Measurements from ENCODE around the gene TMX4. TPM values are rescaled to one million over a fixed set of nuclear protein-coding genes. Genes with fewer than 3 reads are reported as not detected.

The TMX4 gene
- total and polyA plus RNA-seq, 2 of the 4 experiments (the other 2 are of a cell fraction): 5.4 to 13.6 TPM

GRCh38 chr20:7938058-7938457, 81.5 kb downstream of the TMX4 start:
- Histone ChIP-seq H4K8ac (ENCODE audit: low read depth in 2 of 2, low read length in 2 of 2) (no peak overlapping the region), H4K5ac (ENCODE audit: low read depth, low read length) (no peak overlapping the region), H2BK15ac (ENCODE audit: low read depth, low read length) (no peak overlapping the region), H3K4ac (ENCODE audit: low read depth, low read length) (no peak overlapping the region), H2AK5ac (ENCODE audit: low read depth, low read length) (no peak overlapping the region), H4K91ac (ENCODE audit: insufficient read depth, low read depth, low read length) (no peak overlapping the region), H3K23ac (ENCODE audit: low read depth, low read length) (no peak overlapping the region), H3K56ac (ENCODE audit: extremely low read depth, insufficient read depth, low read length) (no peak overlapping the region), H3K4me2 (ENCODE audit: low read depth, low read length) (no peak overlapping the region), H2BK5ac (ENCODE audit: low read depth, low read length, poor library complexity, severe bottlenecking) (no peak overlapping the region), H2BK120ac (ENCODE audit: low read depth, low read length) (no peak overlapping the region), H3K9me3 (ENCODE audit: control insufficient read depth, insufficient read depth, low read length) (no peaks in the 10 kb centered on the region), H3K27ac (ENCODE audit: insufficient read depth, low read length) (no peak overlapping the region), H2BK20ac (ENCODE audit: low read depth, low read length) (no peak overlapping the region), H3K79me1 (ENCODE audit: low read depth in 1 of 2, low read length in 2 of 2) (no peaks in the 10 kb centered on the region), H2AK9ac (replicated peaks; ENCODE audit: low read depth, low read length, poor library complexity) (no peak overlapping the region), H3K9ac (ENCODE audit: low read depth, low read length) (no peak overlapping the region), H3K14ac (replicated peaks; ENCODE audit: low read depth, low read length) (no peak overlapping the region), H4K20me1 (ENCODE audit: insufficient read depth, low read length) (no peaks in the 10 kb centered on the region), H3K36me3 (ENCODE audit: control insufficient read depth, insufficient read depth, low read length) (no peaks in the 10 kb centered on the region), H3K4me1 (ENCODE audit: control insufficient read depth, insufficient read depth, low read length) (no peaks in the 10 kb centered on the region), H3K4me3 (ENCODE audit: insufficient read depth, low read depth, low read length) (no peak overlapping the region), H3K18ac (ENCODE audit: low read depth, low read length) (no peak overlapping the region), H3K9me1 (ENCODE audit: insufficient read depth, low read length) (no peaks in the 10 kb centered on the region), H3K27me3 (ENCODE audit: control insufficient read depth, insufficient read depth, low read length) (peaks cover 2% of the 10 kb centered on the region; the same call in 1 of the 2 replicates), H2AFZ (replicated peaks; ENCODE audit: low read length, poor library complexity) (no peak overlapping the region)
- ATAC-seq (ENCODE audit: low read depth): no peak
- CTCF ChIA-PET: interaction anchor here (2.2 to 6.3 kb wide), 2 partner anchors 784 to 791 kb away, joined by 6 to 73 read pairs; no protein-coding TSS in a partner anchor
- TF ChIP-seq MXI1 (IDR thresholded peaks at IDR 0.05; ENCODE audit: borderline replicate concordance, low read depth, low read length) (no peak), RCOR1 (IDR thresholded peaks at IDR 0.05; ENCODE audit: insufficient replicate concordance, low read length) (no peak), USF2 (IDR thresholded peaks at IDR 0.05; ENCODE audit: low read depth, low read length) (no peak), BHLHE40 (IDR thresholded peaks at IDR 0.05; ENCODE audit: low read depth, low read length) (no peak), CTCF (conservative IDR thresholded peaks at IDR 0.05; ENCODE audit: low read depth, low read length) (no peak), RAD21 (IDR thresholded peaks at IDR 0.05; ENCODE audit: low read length) (no peak), MAZ (IDR thresholded peaks at IDR 0.05; ENCODE audit: borderline replicate concordance, low read depth, low read length) (no peak), RFX5 (IDR thresholded peaks at IDR 0.05; ENCODE audit: low read depth, low read length) (no peak), MAFK (IDR thresholded peaks at IDR 0.05; ENCODE audit: low read depth, low read length) (no peak), SMC3 (IDR thresholded peaks at IDR 0.05; ENCODE audit: low read depth, low read length) (no peak), ELK1 (IDR thresholded peaks at IDR 0.05; ENCODE audit: borderline replicate concordance, low read depth, low read length) (no peak)
- WGBS, 2 experiments (ENCODE audit: extremely low coverage in 2 of 2, insufficient read length in 1 of 2): no CpG with 5 or more reads among the region's 2 CpGs
- no peak for DNase-seq
- POLR2A ChIA-PET (ENCODE audit: unreplicated experiment): no interaction called here
- intact Hi-C loops (cut with micrococcal nuclease): loop anchor here (5.0 to 10.0 kb wide), 3 partner anchors 104 to 597 kb away; no protein-coding TSS in a partner anchor
- in situ Hi-C loops (cut with MboI; ENCODE audit: low sequenced_read_pairs): no loop called here
- dilution Hi-C loops (cut with HindIII; ENCODE audit: low sequenced_read_pairs, unreplicated experiment): no loop called here
- BruUV-seq (replicated peaks): no TSS peak

All from IMR-90 (cell line).